ENCODE measurements around the gene ACBD6.
"Not testable (repeated sequence)": the region's sequence is repeated elsewhere in the genome, so short reads cannot be mapped to it uniquely, and the experiment has no call there.

The ACBD6 gene

DNA sequence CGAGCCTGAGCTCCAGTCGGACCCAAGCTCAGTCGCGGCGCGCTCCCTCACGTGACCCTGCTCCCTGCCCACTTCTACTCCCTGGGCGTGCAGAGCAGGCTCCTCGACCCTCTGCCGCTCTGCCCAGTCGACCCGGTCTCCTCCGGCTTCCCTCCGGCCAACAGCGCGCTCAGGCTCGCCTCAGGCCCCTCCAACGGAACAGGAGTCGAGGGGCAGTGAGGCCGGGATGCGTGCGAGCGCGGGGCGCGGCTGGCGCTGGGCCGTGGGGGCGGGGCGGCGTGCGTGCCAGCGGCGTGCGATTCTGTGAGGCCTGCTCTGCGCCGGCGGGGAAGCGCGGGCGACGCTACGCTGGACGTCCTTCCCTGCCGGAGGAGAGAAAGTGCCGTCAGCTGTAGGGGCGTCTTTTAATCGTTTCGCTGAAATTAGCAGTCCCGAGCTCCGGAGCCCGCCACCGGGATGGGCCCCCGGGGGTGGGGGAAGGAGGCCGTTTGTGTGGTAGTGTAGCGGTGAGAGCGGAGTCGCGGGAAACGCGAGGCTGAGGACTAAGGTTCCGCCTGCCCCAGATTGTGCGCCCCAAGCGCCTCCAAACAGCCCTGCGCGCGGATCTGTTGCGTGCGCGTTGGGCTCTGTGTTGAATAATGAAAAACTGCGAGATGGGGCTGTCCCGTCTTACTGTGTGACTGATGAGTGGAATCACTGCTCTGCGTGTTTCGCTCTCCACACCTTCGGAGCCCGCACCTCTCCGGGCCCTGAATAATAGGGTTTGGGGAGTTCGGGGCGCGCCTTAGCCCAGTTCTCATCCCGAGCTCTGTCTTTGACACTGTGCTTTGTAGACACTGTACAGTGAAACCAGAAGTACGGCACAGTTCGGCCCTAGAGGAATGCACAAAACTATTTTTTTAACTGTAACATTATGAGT is at the start of gene ACBD6:
ACBD6 (minus strand) TSS at position 217 of the 919 bp plus-strand sequence. CDS start 311 bp downstream, outside the sequence.
- no peaks in the 10 kb centered on the region for H3K36me3 ChIP-seq (ENCODE audit: control insufficient read depth, insufficient read depth, low read length)
- H3K4me3 ChIP-seq (ENCODE audit: low read length): peak within 1 kb of the TSS; percentile 66
- H3K27ac ChIP-seq (ENCODE audit: low read length): no peak within 1 kb of the TSS
- DNase-seq (ENCODE audit: low read depth, low spot score): no peak
- no peaks in the 10 kb centered on the region for H3K27me3 ChIP-seq (ENCODE audit: control insufficient read depth, insufficient read depth, low read length)
- WGBS (ENCODE audit: insufficient coverage, insufficient read length): no CpG with 5 or more reads among the region's 83 CpGs
- H3K9me3 ChIP-seq (ENCODE audit: control insufficient read depth, insufficient read depth, low read length): no peaks in the 10 kb centered on the region
- 0 out of 2 replicates have a peak, but pooled peaks cover 2% of the 10 kb centered on the region for H3K4me1 ChIP-seq (ENCODE audit: control insufficient read depth, insufficient read depth, low read length)

- WGBS (ENCODE audit: insufficient coverage, insufficient read length): no CpG with 5 or more reads among the region's 1 CpG
- Histone ChIP-seq H3K4me3 (ENCODE audit: low read length) (no peak overlapping the region), H3K9me3 (ENCODE audit: control insufficient read depth, insufficient read depth, low read length) (no peaks in the 10 kb centered on the region), H3K4me1 (ENCODE audit: control insufficient read depth, insufficient read depth, low read length) (no peaks in the 10 kb centered on the region), H3K27me3 (ENCODE audit: control insufficient read depth, insufficient read depth, low read length) (no peaks in the 10 kb centered on the region), H3K36me3 (ENCODE audit: control insufficient read depth, insufficient read depth, low read length) (no peaks in the 10 kb centered on the region), H3K27ac (ENCODE audit: low read length) (no peak overlapping the region)
- DNase-seq (ENCODE audit: low read depth, low spot score): no peak
These were observed 49.6 kb upstream of the ACBD6 start for GRCh38 chr1:180551997-180552396.

DNA sequence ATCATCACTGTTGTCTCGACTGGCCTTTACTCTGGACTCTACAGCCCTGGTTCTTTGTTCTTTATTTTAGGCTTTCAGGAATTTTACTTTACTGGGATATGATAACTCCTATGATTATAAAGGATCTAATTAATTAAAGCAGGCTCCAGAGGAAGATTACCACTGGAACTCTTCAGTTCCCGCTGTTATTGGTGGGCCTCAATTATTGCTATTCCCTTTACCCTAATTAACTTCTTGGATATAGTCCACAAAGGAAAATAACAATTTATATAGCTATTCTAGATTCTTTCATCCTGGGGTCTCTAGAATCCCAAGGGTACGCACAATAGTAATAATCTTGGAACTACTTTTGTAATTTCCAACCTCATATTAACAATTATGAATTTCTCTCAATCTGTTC is 47.9 kb upstream of the ACBD6 start:
- WGBS (ENCODE audit: insufficient coverage, insufficient read length): no CpG with 5 or more reads among the region's 3 CpGs
- Histone ChIP-seq H3K27me3 (ENCODE audit: control insufficient read depth, insufficient read depth, low read length) (no peaks in the 10 kb centered on the region), H3K4me3 (ENCODE audit: low read length) (no peak overlapping the region), H3K36me3 (ENCODE audit: control insufficient read depth, insufficient read depth, low read length) (no peaks in the 10 kb centered on the region), H3K4me1 (ENCODE audit: control insufficient read depth, insufficient read depth, low read length) (no peaks in the 10 kb centered on the region), H3K27ac (ENCODE audit: low read length) (no peak overlapping the region), H3K9me3 (ENCODE audit: control insufficient read depth, insufficient read depth, low read length) (no peaks in the 10 kb centered on the region)
- DNase-seq (ENCODE audit: low read depth, low spot score): no peak

DNA sequence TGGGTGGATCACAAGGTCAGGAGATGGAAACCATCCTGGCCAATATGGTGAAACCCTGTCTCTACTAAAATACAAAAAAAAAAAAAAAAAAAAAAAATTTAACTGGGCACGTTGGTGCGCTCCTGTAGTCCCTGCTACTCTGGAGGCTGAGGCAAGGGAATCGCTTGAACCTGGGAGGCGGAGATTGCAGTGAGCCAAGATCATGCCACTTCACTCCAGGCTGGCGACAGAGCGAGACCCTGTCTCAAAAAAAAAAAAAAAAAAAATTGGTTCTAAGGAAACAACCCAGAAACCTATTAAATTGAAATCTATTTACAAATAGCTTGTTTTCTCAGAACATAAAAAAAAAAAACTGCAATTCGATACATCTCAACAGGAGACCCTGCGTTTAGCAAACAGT is 47.4 kb upstream of the ACBD6 start:
- H3K4me1 ChIP-seq (ENCODE audit: control insufficient read depth, insufficient read depth, low read length); H3K27me3 ChIP-seq (ENCODE audit: control insufficient read depth, insufficient read depth, low read length); H3K4me3 ChIP-seq (ENCODE audit: low read length); DNase-seq (ENCODE audit: low read depth, low spot score); H3K27ac ChIP-seq (ENCODE audit: low read length); H3K9me3 ChIP-seq (ENCODE audit: control insufficient read depth, insufficient read depth, low read length); H3K36me3 ChIP-seq (ENCODE audit: control insufficient read depth, insufficient read depth, low read length): not testable (repeated sequence)
- WGBS (ENCODE audit: insufficient coverage, insufficient read length): no CpG with 5 or more reads among the region's 8 CpGs

DNA sequence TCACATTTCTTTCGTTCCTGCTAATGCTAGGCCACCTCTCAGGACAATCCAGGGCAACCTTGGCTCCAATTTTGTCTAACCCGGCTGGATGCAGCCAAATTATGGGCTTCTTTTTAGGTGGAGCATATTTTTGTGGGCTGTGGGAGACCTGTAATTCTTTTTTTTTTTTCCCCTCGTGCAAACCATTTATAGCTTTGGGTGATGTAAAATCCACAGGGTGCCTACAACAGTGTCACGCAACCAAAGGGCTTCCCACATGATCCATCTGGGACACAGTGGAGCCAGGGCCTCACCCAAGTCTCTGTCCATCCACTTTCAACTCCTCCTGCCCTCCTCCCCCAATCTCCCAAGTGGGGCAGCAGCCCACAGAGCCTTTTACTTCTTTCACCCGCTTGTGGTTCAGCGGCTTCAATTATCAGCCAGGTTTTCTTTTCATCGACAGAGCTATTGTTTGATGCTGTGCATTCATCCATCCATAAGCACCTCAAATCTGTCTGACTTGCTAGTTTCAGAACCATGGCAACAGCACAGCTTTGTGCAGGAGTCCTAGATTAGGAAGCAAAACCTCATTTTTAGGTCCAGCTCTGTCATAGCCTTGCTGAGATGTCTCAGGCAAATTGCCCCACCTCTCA is 46.4 kb upstream of the ACBD6 start:
- no peaks in the 10 kb centered on the region for H3K4me1 ChIP-seq (ENCODE audit: control insufficient read depth, insufficient read depth, low read length)
- H3K4me3 ChIP-seq (ENCODE audit: low read length): no peak overlapping the region
- H3K9me3 ChIP-seq (ENCODE audit: control insufficient read depth, insufficient read depth, low read length): no peaks in the 10 kb centered on the region
- no peaks in the 10 kb centered on the region for H3K27me3 ChIP-seq (ENCODE audit: control insufficient read depth, insufficient read depth, low read length)
- no CpG with 5 or more reads among the region's 7 CpGs for WGBS (ENCODE audit: insufficient coverage, insufficient read length)
- no peaks in the 10 kb centered on the region for H3K36me3 ChIP-seq (ENCODE audit: control insufficient read depth, insufficient read depth, low read length)
- DNase-seq (ENCODE audit: low read depth, low spot score): no peak
- no peak overlapping the region for H3K27ac ChIP-seq (ENCODE audit: low read length)

DNA sequence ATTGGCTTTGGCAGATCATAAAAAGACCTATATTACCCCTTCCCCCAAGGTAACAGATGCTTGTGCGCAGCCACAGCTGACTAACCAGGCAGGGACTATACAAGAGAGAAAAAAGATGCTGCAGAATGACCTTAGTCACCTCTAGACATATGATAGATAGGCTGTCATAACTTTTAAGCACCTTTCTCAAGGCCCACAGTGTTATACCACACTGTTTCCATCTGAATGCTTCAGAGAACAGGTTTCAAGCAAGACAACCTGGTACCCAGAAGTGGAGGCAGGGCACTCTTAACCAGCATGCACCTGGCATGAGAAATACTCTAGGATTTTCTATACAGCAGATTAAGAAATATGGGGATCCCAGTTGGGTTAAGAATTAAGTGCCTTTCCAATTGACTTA is 43.6 kb upstream of the ACBD6 start:
- no peaks in the 10 kb centered on the region for H3K4me1 ChIP-seq (ENCODE audit: control insufficient read depth, insufficient read depth, low read length)
- H3K27ac ChIP-seq (ENCODE audit: low read length): no peak overlapping the region
- no peaks in the 10 kb centered on the region for H3K9me3 ChIP-seq (ENCODE audit: control insufficient read depth, insufficient read depth, low read length)
- no peaks in the 10 kb centered on the region for H3K27me3 ChIP-seq (ENCODE audit: control insufficient read depth, insufficient read depth, low read length)
- no peak for DNase-seq (ENCODE audit: low read depth, low spot score)
- no peaks in the 10 kb centered on the region for H3K36me3 ChIP-seq (ENCODE audit: control insufficient read depth, insufficient read depth, low read length)
- no peak overlapping the region for H3K4me3 ChIP-seq (ENCODE audit: low read length)
- no CpG with 5 or more reads among the region's 1 CpG for WGBS (ENCODE audit: insufficient coverage, insufficient read length)

GRCh38 chr1:180544050-180544449 is 41.7 kb upstream of the ACBD6 start:
- no peaks in the 10 kb centered on the region for H3K9me3 ChIP-seq (ENCODE audit: control insufficient read depth, insufficient read depth, low read length)
- no peaks in the 10 kb centered on the region for H3K4me1 ChIP-seq (ENCODE audit: control insufficient read depth, insufficient read depth, low read length)
- no peaks in the 10 kb centered on the region for H3K36me3 ChIP-seq (ENCODE audit: control insufficient read depth, insufficient read depth, low read length)
- no peaks in the 10 kb centered on the region for H3K27me3 ChIP-seq (ENCODE audit: control insufficient read depth, insufficient read depth, low read length)
- H3K27ac ChIP-seq (ENCODE audit: low read length): no peak overlapping the region
- H3K4me3 ChIP-seq (ENCODE audit: low read length): no peak overlapping the region
- no CpG with 5 or more reads among the region's 4 CpGs for WGBS (ENCODE audit: insufficient coverage, insufficient read length)
- no peak for DNase-seq (ENCODE audit: low read depth, low spot score)

DNA sequence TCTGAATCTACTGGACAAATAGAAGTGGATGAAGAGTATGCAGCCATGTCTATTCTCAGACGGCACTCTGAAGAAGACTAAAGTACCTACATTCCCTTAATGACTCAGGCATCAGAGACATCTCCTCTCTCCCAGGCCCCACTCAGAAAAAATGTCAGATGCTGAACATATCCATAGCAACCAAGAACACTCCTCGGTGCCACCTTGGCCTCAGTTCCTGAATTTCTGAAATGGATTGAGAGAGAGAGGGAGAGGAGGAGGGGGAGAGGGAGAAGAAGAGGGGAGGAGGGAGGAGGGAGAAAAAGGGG is 40.4 kb upstream of the ACBD6 start:
- Histone ChIP-seq H3K27ac (ENCODE audit: low read length) (no peak overlapping the region), H3K4me1 (ENCODE audit: control insufficient read depth, insufficient read depth, low read length) (no peaks in the 10 kb centered on the region), H3K36me3 (ENCODE audit: control insufficient read depth, insufficient read depth, low read length) (no peaks in the 10 kb centered on the region), H3K4me3 (ENCODE audit: low read length) (no peak overlapping the region), H3K27me3 (ENCODE audit: control insufficient read depth, insufficient read depth, low read length) (no peaks in the 10 kb centered on the region), H3K9me3 (ENCODE audit: control insufficient read depth, insufficient read depth, low read length) (no peaks in the 10 kb centered on the region)
- no CpG with 5 or more reads among the region's 2 CpGs for WGBS (ENCODE audit: insufficient coverage, insufficient read length)
- DNase-seq (ENCODE audit: low read depth, low spot score): no peak

DNA sequence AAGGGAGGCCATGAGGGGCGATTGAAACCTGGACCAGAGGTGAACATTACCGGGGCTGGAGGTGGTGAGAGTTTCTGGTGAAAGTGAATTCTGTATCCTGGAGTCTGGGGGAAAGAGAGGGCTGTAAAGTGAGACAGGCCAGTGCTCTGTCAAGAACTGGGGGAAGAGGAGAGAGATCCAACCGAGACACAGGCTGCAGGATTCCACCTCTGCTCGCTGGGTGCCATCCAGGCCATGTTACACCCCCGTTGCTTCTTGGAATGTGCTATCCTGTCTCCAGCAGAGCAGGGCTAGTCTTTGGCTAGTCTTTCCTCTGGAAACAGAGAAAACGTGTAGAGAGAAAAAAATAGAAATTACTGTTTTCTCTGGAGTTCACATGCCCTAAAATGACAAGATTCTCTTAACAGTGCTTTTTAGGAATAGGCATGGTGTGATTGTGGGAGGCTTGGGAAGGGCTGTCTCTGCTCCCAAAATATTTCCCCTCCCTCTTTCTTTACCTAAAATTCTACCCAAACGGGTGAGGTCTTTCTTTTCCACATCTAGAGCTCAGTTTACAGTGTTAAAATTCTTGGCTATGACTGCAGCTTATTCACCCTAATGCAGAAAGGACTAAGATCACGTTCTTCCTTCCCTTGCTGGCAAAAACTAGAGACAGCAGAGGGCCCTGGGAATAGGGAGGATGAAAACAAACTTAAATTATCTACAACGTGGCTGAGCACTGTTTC is 39.9 kb upstream of the ACBD6 start:
- Histone ChIP-seq H3K36me3 (ENCODE audit: control insufficient read depth, insufficient read depth, low read length) (no peaks in the 10 kb centered on the region), H3K27ac (ENCODE audit: low read length) (no peak overlapping the region), H3K9me3 (ENCODE audit: control insufficient read depth, insufficient read depth, low read length) (no peaks in the 10 kb centered on the region), H3K4me1 (ENCODE audit: control insufficient read depth, insufficient read depth, low read length) (no peaks in the 10 kb centered on the region), H3K27me3 (ENCODE audit: control insufficient read depth, insufficient read depth, low read length) (no peaks in the 10 kb centered on the region), H3K4me3 (ENCODE audit: low read length) (no peak overlapping the region)
- no peak for DNase-seq (ENCODE audit: low read depth, low spot score)
- WGBS (ENCODE audit: insufficient coverage, insufficient read length): no CpG with 5 or more reads among the region's 9 CpGs

GRCh38 chr1:180540697-180541594 is 38.6 kb upstream of the ACBD6 start:
- no peaks in the 10 kb centered on the region for H3K4me1 ChIP-seq (ENCODE audit: control insufficient read depth, insufficient read depth, low read length)
- WGBS (ENCODE audit: insufficient coverage, insufficient read length): no CpG with 5 or more reads among the region's 14 CpGs
- no peaks in the 10 kb centered on the region for H3K9me3 ChIP-seq (ENCODE audit: control insufficient read depth, insufficient read depth, low read length)
- H3K36me3 ChIP-seq (ENCODE audit: control insufficient read depth, insufficient read depth, low read length): no peaks in the 10 kb centered on the region
- no peak overlapping the region for H3K27ac ChIP-seq (ENCODE audit: low read length)
- no peak for DNase-seq (ENCODE audit: low read depth, low spot score)
- no peaks in the 10 kb centered on the region for H3K27me3 ChIP-seq (ENCODE audit: control insufficient read depth, insufficient read depth, low read length)
- no peak overlapping the region for H3K4me3 ChIP-seq (ENCODE audit: low read length)

All from iPS DF 6.9 (cell line).